Vagina (tissue), 2 donors: ENCODE results near the gene SPTLC3. TPM values are rescaled to one million over a fixed set of nuclear protein-coding genes. Genes with fewer than 3 reads are reported as not detected.

ENCODE experiments used
- DNase-seq, 2 donors: peaks; one replicate each; pipeline ENCODE4 v3.0.0-alpha.2; 2017; ENCODE audit errors: extremely low spot score in 2 of 2
- H3K27ac ChIP-seq: fragments of 200-600 bp; sonication (generic); one replicate; pipeline ENCODE4 v1.5.1; 2019
- H3K27me3 ChIP-seq: fragments of 200-600 bp; sonication (generic); one replicate; pipeline ENCODE4 v1.5.1; 2019
- H3K36me3 ChIP-seq, 2 donors: fragments of 200-600 bp; sonication (generic); one replicate each; pipeline ENCODE4 v1.5.1; 2017 to 2019
- H3K4me1 ChIP-seq: fragments of 200-600 bp; sonication (generic); one replicate; pipeline ENCODE4 v1.5.1; 2019
- H3K4me3 ChIP-seq, 2 donors: fragments of 200-600 bp; sonication (generic); 1 replicate in 1 of 2; 2 replicates in 1 of 2; pipeline ENCODE4 v1.5.1; 2016 to 2019
- H3K9me3 ChIP-seq: fragments of 200-600 bp; sonication (generic); one replicate; pipeline ENCODE4 v1.5.1; 2019
- CTCF ChIP-seq, 3 experiments: fragments of 450-650 bp in 2 of 3; fragments of 200-600 bp in 1 of 3; sonication (generic) in 1 of 3; IDR thresholded peaks; one replicate each; pipeline ENCODE4 v1.5.1; 2017 to 2019; ENCODE audit warnings: antibody characterized with exemption in 3 of 3, mild to moderate bottlenecking in 2 of 3, moderate library complexity in 2 of 3
- POLR2A ChIP-seq, 2 donors: fragments of 450-650 bp; IDR thresholded peaks; one replicate each; pipeline ENCODE4 v1.6.1; 2017; ENCODE audit warnings: antibody characterized with exemption in 2 of 2, mild to moderate bottlenecking in 2 of 2, moderate library complexity in 2 of 2
- POLR2AphosphoS5 ChIP-seq, 2 donors: sonication (generic); formaldehyde crosslinking; IDR thresholded peaks; one replicate each; pipeline ENCODE4 v1.9.0; 2017; ENCODE audit warnings: antibody characterized with exemption in 2 of 2, mild to moderate bottlenecking in 2 of 2, low read depth in 1 of 2; ENCODE audit not compliant: insufficient read depth in 1 of 2
- intact Hi-C: fragments of 100-400 bp; cut with DNase I; formaldehyde crosslinking; loops from one replicate; pipeline ENCODE4 v1.15.1; 2023
- total RNA-seq: library from RNA; depleted of rRNA; stranded (reverse); fragments of >200 nt; gene quantifications from one replicate; pipeline ENCODE4 v1.2.3, GENCODE V29; 2016

Gene SPTLC3
- total RNA-seq, 1 donor from 2014 or later: 5.9 TPM

GRCh38 chr20:13101706-13102105 is 92.9 kb downstream of the SPTLC3 start:
- intact Hi-C loops: loop anchor here (10.0 kb wide), 1 partner anchor 137 kb away; no protein-coding TSS in a partner anchor

GRCh38 chr20:13102237-13102636 is 93.5 kb downstream of the SPTLC3 start:
- H3K4me1 ChIP-seq: peaks cover 6% of the 10 kb centered on the region
- no peak for TF ChIP-seq CTCF (IDR thresholded peaks at IDR 0.05)
- no peak for TF ChIP-seq POLR2AphosphoS5 (IDR thresholded peaks at IDR 0.05; ENCODE audit: insufficient read depth in 1 of 2, low read depth in 1 of 2)
- TF ChIP-seq POLR2A (IDR thresholded peaks at IDR 0.05): no peak
- intact Hi-C loops: loop anchor here (10.0 kb wide), 1 partner anchor 137 kb away; no protein-coding TSS in a partner anchor

More at GRCh38 chr20:13101706-13102105, 92.9 kb downstream of the SPTLC3 start:
- no peak for DNase-seq
- no peaks in the 10 kb centered on the region for H3K36me3 ChIP-seq
- no peaks in the 10 kb centered on the region for H3K9me3 ChIP-seq
- TF ChIP-seq CTCF (IDR thresholded peaks at IDR 0.05) (no peak), POLR2A (IDR thresholded peaks at IDR 0.05) (no peak), POLR2AphosphoS5 (IDR thresholded peaks at IDR 0.05; ENCODE audit: insufficient read depth in 1 of 2, low read depth in 1 of 2) (no peak)
- no peaks in the 10 kb centered on the region for H3K27me3 ChIP-seq
- H3K4me3 ChIP-seq: no peak overlapping the region
- H3K27ac ChIP-seq: no peak overlapping the region
- H3K4me1 ChIP-seq: peaks cover 6% of the 10 kb centered on the region

GRCh38 chr20:13102694-13103093 is 93.9 kb downstream of the SPTLC3 start:
- H3K27ac ChIP-seq: no peak overlapping the region

More at GRCh38 chr20:13102237-13102636, 93.5 kb downstream of the SPTLC3 start:
- Histone ChIP-seq H3K36me3 (no peaks in the 10 kb centered on the region), H3K27ac (no peak overlapping the region), H3K4me3 (no peak overlapping the region), H3K9me3 (no peaks in the 10 kb centered on the region), H3K27me3 (no peaks in the 10 kb centered on the region)
- no peak for DNase-seq

GRCh38 chr20:13105039-13105438 is 96.3 kb downstream of the SPTLC3 start:
- DNase-seq: no peak
- H3K27me3 ChIP-seq: no peaks in the 10 kb centered on the region
- H3K4me3 ChIP-seq: no peak overlapping the region
- H3K27ac ChIP-seq: no peak overlapping the region
- TF ChIP-seq CTCF (IDR thresholded peaks at IDR 0.05): no peak
- no peak for TF ChIP-seq POLR2A (IDR thresholded peaks at IDR 0.05)
- no peak for TF ChIP-seq POLR2AphosphoS5 (IDR thresholded peaks at IDR 0.05; ENCODE audit: insufficient read depth in 1 of 2, low read depth in 1 of 2)
- H3K4me1 ChIP-seq: peaks cover 6% of the 10 kb centered on the region
- no peaks in the 10 kb centered on the region for H3K36me3 ChIP-seq
- no peaks in the 10 kb centered on the region for H3K9me3 ChIP-seq
- intact Hi-C loops: loop anchor here (10.0 kb wide), 1 partner anchor 140 kb away; no protein-coding TSS in a partner anchor

More at GRCh38 chr20:13102694-13103093, 93.9 kb downstream of the SPTLC3 start:
- H3K27me3 ChIP-seq: no peaks in the 10 kb centered on the region
- DNase-seq: no peak
- H3K4me3 ChIP-seq: no peak overlapping the region
- H3K4me1 ChIP-seq: peaks cover 6% of the 10 kb centered on the region
- H3K36me3 ChIP-seq: no peaks in the 10 kb centered on the region
- intact Hi-C loops: loop anchor here (10.0 kb wide), 1 partner anchor 138 kb away; no protein-coding TSS in a partner anchor
- no peak for TF ChIP-seq POLR2AphosphoS5 (IDR thresholded peaks at IDR 0.05; ENCODE audit: insufficient read depth in 1 of 2, low read depth in 1 of 2)
- no peak for TF ChIP-seq POLR2A (IDR thresholded peaks at IDR 0.05)
- TF ChIP-seq CTCF (IDR thresholded peaks at IDR 0.05): no peak
- H3K9me3 ChIP-seq: no peaks in the 10 kb centered on the region

GRCh38 chr20:13105864-13106457 is 97.2 kb downstream of the SPTLC3 start:
- no peak overlapping the region for H3K27ac ChIP-seq
- H3K9me3 ChIP-seq: no peaks in the 10 kb centered on the region
- H3K4me3 ChIP-seq: no peak overlapping the region
- no peaks in the 10 kb centered on the region for H3K27me3 ChIP-seq
- TF ChIP-seq POLR2A (IDR thresholded peaks at IDR 0.05) (no peak), CTCF (IDR thresholded peaks at IDR 0.05) (peak; percentile 24 to 78 (median 65))
- intact Hi-C loops: loop anchor here (10.0 kb wide), 1 partner anchor 141 kb away; no protein-coding TSS in a partner anchor
- peaks cover 6% of the 10 kb centered on the region for H3K4me1 ChIP-seq
- no peak for DNase-seq
- no peaks in the 10 kb centered on the region for H3K36me3 ChIP-seq
